Kidney epithelial cell (primary cell): Measurements from ENCODE around the gene LINGO3. TPM values are rescaled to one million over a fixed set of nuclear protein-coding genes. Genes with fewer than 3 reads are reported as not detected.

ENCODE experiments used
- DNase-seq: peaks from one replicate; pipeline ENCODE4 v3.0.0-alpha.2; 2010; ENCODE audit warnings: low read depth
- H3K27me3 ChIP-seq: 2 replicates; pipeline ENCODE4 v1.6.0; 2011; ENCODE audit warnings: low read length; ENCODE audit not compliant: control insufficient read depth, insufficient read depth
- H3K36me3 ChIP-seq: 2 replicates; pipeline ENCODE4 v1.5.1; 2011; ENCODE audit warnings: low read length; ENCODE audit not compliant: control insufficient read depth, insufficient read depth
- H3K4me3 ChIP-seq: 2 replicates; pipeline ENCODE4 v1.5.1; 2011; ENCODE audit warnings: low read depth, mild to moderate bottlenecking, control low read depth, low read length
- total RNA-seq: library from RNA; depleted of rRNA; stranded (reverse); fragments of >200 nt; gene quantifications from 2 replicates; pipeline ENCODE4 v1.2.3, GENCODE V29; 2015
- TF ChIP-seq, protein P1 (sequence below): IDR thresholded peaks from 2 replicates; pipeline ENCODE4 v1.5.1; 2011; ENCODE audit warnings: mild to moderate bottlenecking, moderate library complexity, low read length, control low read depth, inconsistent platforms; ENCODE audit not compliant: insufficient read depth, poor library complexity, severe bottlenecking

LINGO3 gene
- total RNA-seq, 1 donor from 2014 or later: not detected

- Histone ChIP-seq H3K4me3 (no peak overlapping the region), H3K27me3 (peaks cover 37% of the 10 kb centered on the region), H3K36me3 (no peaks in the 10 kb centered on the region)
- no peak for DNase-seq
- TF ChIP-seq, protein P1, sequence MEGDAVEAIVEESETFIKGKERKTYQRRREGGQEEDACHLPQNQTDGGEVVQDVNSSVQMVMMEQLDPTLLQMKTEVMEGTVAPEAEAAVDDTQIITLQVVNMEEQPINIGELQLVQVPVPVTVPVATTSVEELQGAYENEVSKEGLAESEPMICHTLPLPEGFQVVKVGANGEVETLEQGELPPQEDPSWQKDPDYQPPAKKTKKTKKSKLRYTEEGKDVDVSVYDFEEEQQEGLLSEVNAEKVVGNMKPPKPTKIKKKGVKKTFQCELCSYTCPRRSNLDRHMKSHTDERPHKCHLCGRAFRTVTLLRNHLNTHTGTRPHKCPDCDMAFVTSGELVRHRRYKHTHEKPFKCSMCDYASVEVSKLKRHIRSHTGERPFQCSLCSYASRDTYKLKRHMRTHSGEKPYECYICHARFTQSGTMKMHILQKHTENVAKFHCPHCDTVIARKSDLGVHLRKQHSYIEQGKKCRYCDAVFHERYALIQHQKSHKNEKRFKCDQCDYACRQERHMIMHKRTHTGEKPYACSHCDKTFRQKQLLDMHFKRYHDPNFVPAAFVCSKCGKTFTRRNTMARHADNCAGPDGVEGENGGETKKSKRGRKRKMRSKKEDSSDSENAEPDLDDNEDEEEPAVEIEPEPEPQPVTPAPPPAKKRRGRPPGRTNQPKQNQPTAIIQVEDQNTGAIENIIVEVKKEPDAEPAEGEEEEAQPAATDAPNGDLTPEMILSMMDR: no peak
Observed at GRCh38 chr19:2300533-2300932, 7.4 kb downstream of the LINGO3 start.

- DNase-seq: no peak
- TF ChIP-seq, protein P1: no peak
- H3K4me3 ChIP-seq: no peak overlapping the region
- peaks cover 48% of the 10 kb centered on the region for H3K27me3 ChIP-seq
- H3K36me3 ChIP-seq: no peaks in the 10 kb centered on the region
Observed at GRCh38 chr19:2296141-2296540, 11.8 kb downstream of the LINGO3 start.

DNA sequence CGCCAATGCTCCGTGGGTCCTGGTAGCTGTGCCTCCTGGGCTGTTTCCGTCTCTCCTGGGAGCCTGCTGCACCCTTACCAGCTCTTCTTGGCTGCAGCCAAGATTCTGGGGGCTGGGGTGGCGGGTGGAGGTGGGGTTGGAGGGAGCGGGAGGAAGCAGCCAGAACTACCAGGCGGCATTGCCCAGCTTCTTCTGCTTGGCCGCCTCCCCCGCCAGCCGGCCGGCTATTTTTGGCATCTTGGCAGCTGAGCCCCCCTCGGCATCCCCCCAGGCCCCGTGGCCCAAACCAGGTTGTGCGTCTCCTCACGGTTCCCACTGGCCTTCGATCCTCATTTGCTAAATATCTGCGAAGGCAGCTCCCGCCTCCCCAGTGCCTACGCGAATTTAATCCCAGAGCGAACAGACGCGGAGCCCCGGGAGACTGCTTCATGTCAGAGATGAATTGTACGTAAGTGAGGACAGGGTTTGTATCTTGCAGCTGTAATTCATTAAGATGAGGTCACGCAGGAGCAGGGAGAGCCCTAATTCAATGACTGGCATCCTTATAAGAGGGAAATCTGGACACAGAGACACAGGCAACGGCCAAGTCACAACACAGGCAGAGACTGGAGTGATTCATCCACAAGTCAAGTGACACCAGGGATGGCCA is 13.1 kb downstream of the LINGO3 start:
- Histone ChIP-seq H3K4me3 (no peak overlapping the region), H3K27me3 (peaks cover 59% of the 10 kb centered on the region), H3K36me3 (no peaks in the 10 kb centered on the region)
- DNase-seq: no peak
- TF ChIP-seq, protein P1: no peak

DNA sequence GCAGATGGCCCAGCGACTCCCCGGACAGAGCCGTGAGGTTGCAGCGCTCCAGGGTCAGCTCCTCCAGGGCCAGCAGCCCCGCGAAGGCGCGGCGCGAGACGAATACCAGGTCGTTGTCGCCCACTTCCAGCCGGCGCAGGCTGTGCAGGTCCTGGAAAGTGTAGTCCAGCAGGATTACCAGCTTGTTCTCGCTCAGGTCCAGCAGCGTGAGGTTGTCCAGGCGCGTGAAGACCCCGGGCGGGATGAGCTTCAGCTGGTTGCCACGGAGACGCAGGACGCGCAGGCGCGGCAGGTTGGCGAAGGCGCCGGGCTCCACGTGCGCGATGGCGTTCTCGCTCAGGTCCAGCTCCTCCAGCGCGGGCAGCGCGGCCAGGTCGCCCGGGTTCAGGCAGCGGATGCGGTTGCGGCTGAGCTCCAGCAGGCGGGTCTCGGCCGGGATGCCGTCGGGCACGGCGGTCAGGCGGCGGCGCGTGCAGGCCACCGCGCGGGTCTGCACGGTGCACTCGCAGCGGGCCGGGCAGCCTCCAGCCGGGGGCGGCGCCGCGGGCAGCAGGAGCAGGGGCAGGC is 16.7 kb downstream of the LINGO3 start:
- H3K36me3 ChIP-seq: no peaks in the 10 kb centered on the region
- no peak for DNase-seq
- H3K4me3 ChIP-seq: no peak overlapping the region
- TF ChIP-seq, protein P1: no peak
- H3K27me3 ChIP-seq: peaks cover 90% of the 10 kb centered on the region

DNA sequence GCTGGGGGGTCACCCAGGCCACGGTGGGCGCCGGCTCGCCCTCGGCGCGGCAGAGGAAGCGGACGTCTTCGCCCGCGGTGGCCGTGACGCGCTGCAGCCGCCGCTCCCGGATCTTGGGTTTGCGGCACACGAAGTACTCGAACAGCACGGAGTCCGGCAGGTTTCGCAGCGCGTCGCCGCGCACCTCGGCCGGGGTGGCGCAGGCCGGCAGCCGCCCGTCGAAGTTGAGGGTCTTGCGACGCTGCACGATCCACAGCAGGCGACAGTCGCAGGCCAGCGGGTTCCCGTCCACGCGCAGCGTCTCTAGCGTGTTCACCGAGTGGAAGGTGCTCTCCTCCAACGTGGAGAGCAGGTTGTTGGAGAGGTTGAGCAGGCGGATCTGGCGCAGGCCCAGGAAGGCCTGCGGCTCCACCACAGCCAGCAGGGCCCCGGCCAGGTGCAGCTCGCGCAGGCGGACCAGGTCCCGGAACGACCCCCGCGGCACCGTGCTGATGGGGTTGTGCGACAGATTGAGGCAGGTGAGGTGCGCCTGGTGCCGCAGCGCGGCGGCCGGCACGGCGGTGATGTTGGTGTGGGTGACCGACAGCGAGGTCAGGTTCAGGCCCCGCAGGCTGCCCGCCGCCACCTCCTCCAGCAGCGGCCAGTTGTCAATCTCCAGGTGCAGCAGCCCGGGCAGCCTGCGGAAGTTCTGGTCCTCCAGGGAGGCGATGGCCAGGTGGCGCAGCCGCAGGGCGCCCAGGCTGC is 17.3 kb downstream of the LINGO3 start:
- H3K36me3 ChIP-seq: no peaks in the 10 kb centered on the region
- peaks cover 90% of the 10 kb centered on the region for H3K27me3 ChIP-seq
- H3K4me3 ChIP-seq: no peak overlapping the region
- TF ChIP-seq, protein P1: no peak
- no peak for DNase-seq
